SK-N-MC (cell line): Measurements from ENCODE around the gene TSPEAR.

Experiments
- EZH2 ChIP-seq: fragments of 200-600 bp; sonication (generic); IDR thresholded peaks from one replicate; pipeline ENCODE4 v1.6.1; 2017; ENCODE audit warnings: antibody characterized with exemption
- POLR2AphosphoS5 ChIP-seq: IDR thresholded peaks from 2 replicates; pipeline ENCODE4 v1.6.1; 2012; ENCODE audit warnings: mild to moderate bottlenecking, low read depth, low read length, borderline replicate concordance

DNA sequence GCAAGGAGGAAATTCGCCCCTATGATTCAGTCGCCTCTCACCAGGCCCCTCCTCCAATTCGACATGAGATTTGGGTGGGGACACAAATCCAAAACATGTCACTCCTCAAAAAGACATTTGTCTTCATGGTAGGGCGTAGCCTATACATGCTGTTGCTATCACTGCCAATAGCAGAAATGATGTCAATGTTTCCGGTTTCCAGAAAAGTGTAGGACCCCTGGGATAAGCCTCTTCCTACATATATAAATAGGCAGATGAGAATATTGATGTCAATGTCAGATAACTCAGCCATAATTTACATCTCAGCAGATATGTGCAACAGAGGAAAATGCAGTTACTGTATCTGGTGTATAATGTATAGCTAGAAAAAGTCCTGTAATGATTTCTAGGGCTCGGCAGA is 239.4 kb downstream of the TSPEAR start:
- TF ChIP-seq POLR2AphosphoS5: no peak
- TF ChIP-seq EZH2: no peak
